ENCODE results near the gene RPS6KA1. TPM values are rescaled to one million over a fixed set of nuclear protein-coding genes. Genes with fewer than 3 reads are reported as not detected.

RPS6KA1 gene
- total and polyA plus RNA-seq, 2 of the 4 experiments (the other 2 are of a cell fraction) = 3.6 to 6.3 TPM

DNA sequence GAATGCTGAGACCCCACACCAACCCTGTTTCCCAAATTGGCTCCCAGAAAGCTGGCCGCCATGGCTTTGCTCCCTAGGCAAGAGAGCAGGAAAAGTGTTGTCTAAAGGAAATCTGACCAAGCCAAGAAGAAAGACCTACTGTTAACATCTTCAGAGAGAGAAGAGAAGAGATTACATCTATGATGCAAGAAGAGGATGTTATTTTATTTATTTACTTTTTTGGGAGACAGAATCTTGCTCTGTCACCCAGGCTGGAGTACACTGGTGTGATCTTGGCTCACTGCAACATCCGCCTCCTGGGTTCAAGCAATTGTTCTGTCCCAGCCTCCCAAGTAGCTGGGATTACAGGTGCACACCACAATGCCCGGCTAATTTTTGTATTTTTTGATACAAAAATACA is 35.6 kb upstream of the RPS6KA1 start:
- H2BK120ac ChIP-seq (ENCODE audit: low read depth, low read length) = no peak overlapping the region
- H2BK5ac ChIP-seq (ENCODE audit: low read depth, low read length, poor library complexity, severe bottlenecking) = no peak overlapping the region
- no peak overlapping the region for H2BK20ac ChIP-seq (ENCODE audit: low read depth, low read length)
- H3K36me3 ChIP-seq (ENCODE audit: control insufficient read depth, insufficient read depth, low read length) = no peaks in the 10 kb centered on the region
- no peak overlapping the region for H3K9ac ChIP-seq (ENCODE audit: low read depth, low read length)
- peaks cover 4% of the 10 kb centered on the region; the same call in 1 of the 2 replicates for H4K20me1 ChIP-seq (ENCODE audit: insufficient read depth, low read length)
- no peak overlapping the region for H3K4me3 ChIP-seq (ENCODE audit: insufficient read depth, low read depth, low read length)
- BruUV-seq (replicated peaks) = no TSS peak
- H3K79me1 ChIP-seq (ENCODE audit: low read depth in 1 of 2, low read length in 2 of 2) = no peaks in the 10 kb centered on the region
- no peak overlapping the region for H2AFZ ChIP-seq (replicated peaks; ENCODE audit: low read length, poor library complexity)
- in situ Hi-C loops (cut with MboI; ENCODE audit: low sequenced_read_pairs) (no loop called here), dilution Hi-C loops (cut with HindIII; ENCODE audit: low sequenced_read_pairs, unreplicated experiment) (no loop called here), intact Hi-C loops (cut with micrococcal nuclease) (no loop called here)
- ChIA-PET POLR2A (ENCODE audit: unreplicated experiment) (no interaction called here), CTCF (no interaction called here)
- H4K91ac ChIP-seq (ENCODE audit: insufficient read depth, low read depth, low read length) = no peak overlapping the region
- H4K5ac ChIP-seq (ENCODE audit: low read depth, low read length) = no peak overlapping the region
- H3K27ac ChIP-seq (ENCODE audit: insufficient read depth, low read length) = no peak overlapping the region
- H4K8ac ChIP-seq (ENCODE audit: low read depth in 2 of 2, low read length in 2 of 2) = no peak overlapping the region
- H3K4me1 ChIP-seq (ENCODE audit: control insufficient read depth, insufficient read depth, low read length) = peaks cover 2% of the 10 kb centered on the region; the same call in 1 of the 2 replicates
- no peak overlapping the region for H3K4me2 ChIP-seq (ENCODE audit: low read depth, low read length)
- ATAC-seq (ENCODE audit: low read depth) (no peak), DNase-seq (no peak)
- H3K9me1 ChIP-seq (ENCODE audit: insufficient read depth, low read length) = no peaks in the 10 kb centered on the region
- H2AK9ac ChIP-seq (replicated peaks; ENCODE audit: low read depth, low read length, poor library complexity) = no peak overlapping the region
- no peak overlapping the region for H3K4ac ChIP-seq (ENCODE audit: low read depth, low read length)
- H3K56ac ChIP-seq (ENCODE audit: extremely low read depth, insufficient read depth, low read length) = no peak overlapping the region
- no peak overlapping the region for H2AK5ac ChIP-seq (ENCODE audit: low read depth, low read length)
- H3K9me3 ChIP-seq (ENCODE audit: control insufficient read depth, insufficient read depth, low read length) = no peaks in the 10 kb centered on the region
- H3K14ac ChIP-seq (replicated peaks; ENCODE audit: low read depth, low read length) = no peak overlapping the region
- no peak overlapping the region for H3K23ac ChIP-seq (ENCODE audit: low read depth, low read length)
- TF ChIP-seq MAZ (IDR thresholded peaks at IDR 0.05; ENCODE audit: borderline replicate concordance, low read depth, low read length) = no peak
- H2BK15ac ChIP-seq (ENCODE audit: low read depth, low read length) = no peak overlapping the region
- WGBS, 2 experiments (ENCODE audit: extremely low coverage in 2 of 2, insufficient read length in 1 of 2) = no CpG with 5 or more reads among the region's 3 CpGs
- no peak overlapping the region for H3K18ac ChIP-seq (ENCODE audit: low read depth, low read length)
- H3K27me3 ChIP-seq (ENCODE audit: control insufficient read depth, insufficient read depth, low read length) = peaks cover 5% of the 10 kb centered on the region; the same call in 1 of the 2 replicates
